HG02840 (cell line): ENCODE results near the gene TMEM14C.

Experiments
- ATAC-seq: cut with Tn5 transposase; IDR thresholded peaks from one replicate; pipeline ENCODE4 v1.9.1; 2021; ENCODE audit warnings: mild to moderate bottlenecking, moderate library complexity, moderate number of reproducible peaks; ENCODE audit not compliant: unreplicated experiment, low FRiP score

Gene TMEM14C

GRCh38 chr6:10759312-10759839, 36.5 kb downstream of the TMEM14C start:
- no peak for ATAC-seq

DNA sequence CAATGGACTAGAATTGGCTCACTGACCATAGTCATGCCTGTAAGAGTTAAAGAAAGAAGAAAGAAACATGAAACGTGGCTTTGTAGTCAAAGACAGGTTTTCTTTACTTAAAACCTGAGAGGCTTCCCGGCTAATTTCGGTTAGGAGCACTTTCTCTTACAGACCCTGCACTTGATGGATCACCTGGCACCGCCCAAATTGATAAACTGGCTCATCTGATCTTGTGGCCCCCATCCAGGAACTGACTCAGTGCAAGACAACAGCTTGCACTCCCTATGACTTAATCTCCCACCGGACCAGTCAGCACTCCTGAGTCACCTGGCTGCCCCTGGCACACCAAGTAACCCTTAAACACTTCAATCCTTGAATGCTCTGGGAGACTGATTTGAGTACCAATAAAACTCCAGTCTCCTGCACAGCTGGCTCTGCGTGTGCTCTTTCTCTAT, 37.0 kb downstream of the TMEM14C start:
- ATAC-seq, result no peak

- ATAC-seq, result no peak
Measured at GRCh38 chr6:10763006-10763405, 40.1 kb downstream of the TMEM14C start.

GRCh38 chr6:10769419-10769818, 46.5 kb downstream of the TMEM14C start:
- no peak for ATAC-seq

- no peak for ATAC-seq
Measured at GRCh38 chr6:10771371-10771894, 48.6 kb downstream of the TMEM14C start.

GRCh38 chr6:10778230-10778629, 55.4 kb downstream of the TMEM14C start:
- ATAC-seq, result no peak

DNA sequence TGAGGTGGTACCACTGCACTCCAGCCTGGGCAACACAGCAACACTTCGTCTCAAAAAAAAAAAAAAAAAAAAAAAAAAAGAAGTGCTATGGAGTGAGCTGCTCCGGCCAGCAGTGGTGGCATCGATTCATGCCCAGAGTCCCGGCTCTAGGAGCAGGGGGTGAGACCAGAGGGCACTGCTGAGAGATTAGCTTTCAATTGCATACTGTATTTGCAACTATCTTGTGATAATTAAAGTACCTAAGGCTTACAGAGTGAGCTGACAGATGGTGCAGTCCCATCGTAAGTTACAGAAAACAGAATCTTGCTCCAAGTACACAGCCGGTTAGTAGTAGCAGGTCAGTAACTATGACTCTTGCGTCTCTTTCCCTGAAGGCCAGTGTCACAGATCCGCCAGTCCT, 56.2 kb downstream of the TMEM14C start:
- ATAC-seq, result no peak
